ENCODE results near the gene TBL1Y. TPM values are rescaled to one million over a fixed set of nuclear protein-coding genes. Genes with fewer than 3 reads are reported as not detected.

Gene TBL1Y
- total RNA-seq, 1 experiment from 2014 or later = not detected

GRCh38 chrY:7115871-7116270 is 205.4 kb downstream of the TBL1Y start:
- intact Hi-C loops (cut with micrococcal nuclease) = no loop called here

More at GRCh38 chrY:7115871-7116270, 205.4 kb downstream of the TBL1Y start:
- Histone ChIP-seq H3K9me2 (ENCODE audit: insufficient read depth) (no peaks in the 10 kb centered on the region), H4K20me1 (ENCODE audit: insufficient read depth) (no peaks in the 10 kb centered on the region), H3K4me3 (replicated peaks in 1 of 2; ENCODE audit: low read depth in 1 of 2, low read length in 2 of 2) (no peak overlapping the region), H3K4me2 (ENCODE audit: low read length) (no peak overlapping the region), H3K27me3 (ENCODE audit: insufficient read depth, low read length) (no peaks in the 10 kb centered on the region), H3K27ac (ENCODE audit: low read depth, low read length) (no peak overlapping the region), H3K9me3 (ENCODE audit: control insufficient read depth in 1 of 2, insufficient read depth in 1 of 2, low read depth in 1 of 2, low read length in 2 of 2) (no peaks in the 10 kb centered on the region), H3K79me2 (ENCODE audit: insufficient read depth, low read length) (no peaks in the 10 kb centered on the region), H3K4me1 (ENCODE audit: control insufficient read depth in 1 of 2, insufficient read depth in 2 of 2, low read length in 2 of 2) (no peaks in the 10 kb centered on the region), H3K9ac (ENCODE audit: low read length) (no peak overlapping the region), H2AFZ (ENCODE audit: low read depth, low read length, poor library complexity, severe bottlenecking) (no peak overlapping the region), H3K36me3 (ENCODE audit: control insufficient read depth in 1 of 2, insufficient read depth in 2 of 2, low read length in 2 of 2) (no peaks in the 10 kb centered on the region)
- no peak for DNase-seq (ENCODE audit: low read depth, low spot score)
- CTCF ChIA-PET = no interaction called here
- TF ChIP-seq SP1 (IDR thresholded peaks at IDR 0.05; ENCODE audit: low read depth) (no peak), FOSL1 (IDR thresholded peaks at IDR 0.05; ENCODE audit: low read depth) (no peak), ZFX (IDR thresholded peaks at IDR 0.05) (no peak), ELF1 (IDR thresholded peaks at IDR 0.05; ENCODE audit: borderline replicate concordance, low read depth) (no peak), MAX (IDR thresholded peaks at IDR 0.05) (no peak), REST (IDR thresholded peaks at IDR 0.05; ENCODE audit: low read depth) (no peak), SRF (IDR thresholded peaks at IDR 0.05; ENCODE audit: low read depth) (no peak), CTCF (IDR thresholded peaks at IDR 0.05 in 2 of 3, conservative IDR thresholded peaks at IDR 0.05 in 1 of 3; ENCODE audit: borderline replicate concordance in 1 of 3, insufficient read depth in 1 of 3, low read depth in 2 of 3, low read length in 2 of 3) (no peak), ZBTB33 (IDR thresholded peaks at IDR 0.05; ENCODE audit: extremely low read depth, insufficient replicate concordance, low read length) (no peak), CEBPB (IDR thresholded peaks at IDR 0.05; ENCODE audit: low read depth) (no peak), CBX3 (IDR thresholded peaks at IDR 0.05; ENCODE audit: low read depth) (no peak), EZH2phosphoT487 (IDR thresholded peaks at IDR 0.05; ENCODE audit: borderline replicate concordance) (no peak), POLR2A (IDR thresholded peaks at IDR 0.05; ENCODE audit: borderline replicate concordance, extremely low read depth, insufficient read depth, insufficient read length) (no peak), YY1 (IDR thresholded peaks at IDR 0.05; ENCODE audit: extremely low read depth, insufficient replicate concordance, low read depth, low read length) (no peak), RAD21 (IDR thresholded peaks at IDR 0.05; ENCODE audit: low read depth) (no peak), EZH2 (IDR thresholded peaks at IDR 0.05) (no peak), ZNF274 (IDR thresholded peaks at IDR 0.05; ENCODE audit: low read depth, low read length) (no peak)
- RAD21 ChIA-PET (ENCODE audit: low non-redundant PET in 1 of 2, low total read pairs in 2 of 2, uncharacterized antibody in 2 of 2, unreplicated experiment in 2 of 2) = no interaction called here
- POLR2A ChIA-PET = no interaction called here
- no peak for ATAC-seq
- no TSS peak for BruUV-seq (replicated peaks)
